H9 (cell line): ENCODE measurements around the gene EXO1. TPM values are rescaled to one million over a fixed set of nuclear protein-coding genes. Genes with fewer than 3 reads are reported as not detected.

Source experiments
- DNase-seq: peaks from one replicate; pipeline ENCODE4 v3.0.0-alpha.2; 2017
- H2AFZ ChIP-seq: one replicate; pipeline ENCODE4 v1.6.1; 2013; ENCODE audit warnings: mild to moderate bottlenecking, low read length, control low read depth, moderate library complexity
- H2AK5ac ChIP-seq: 2 replicates; pipeline ENCODE4 v1.6.1; 2013; ENCODE audit warnings: low read length, control low read depth, mixed read lengths; ENCODE audit not compliant: insufficient read length
- H2BK120ac ChIP-seq: one replicate; pipeline ENCODE4 v1.6.1; 2013; ENCODE audit warnings: low read depth, mild to moderate bottlenecking, low read length, control low read depth, inconsistent platforms; ENCODE audit not compliant: poor library complexity, severe bottlenecking
- H2BK12ac ChIP-seq: 2 replicates; pipeline ENCODE4 v1.6.1; 2013; ENCODE audit warnings: low read length, control low read depth, mixed read lengths, low read depth; ENCODE audit not compliant: insufficient read length
- H2BK15ac ChIP-seq: 2 replicates; pipeline ENCODE4 v1.6.1; 2013; ENCODE audit warnings: low read depth, low read length, control low read depth
- H2BK20ac ChIP-seq: one replicate; pipeline ENCODE4 v1.6.1; 2013; ENCODE audit warnings: low read depth, mild to moderate bottlenecking, low read length, control low read depth, inconsistent platforms; ENCODE audit not compliant: poor library complexity, severe bottlenecking
- H2BK5ac ChIP-seq: 2 replicates; pipeline ENCODE4 v1.6.1; 2013; ENCODE audit warnings: low read length, control low read depth, mixed read lengths; ENCODE audit not compliant: insufficient read length
- H3K14ac ChIP-seq: 2 replicates; pipeline ENCODE4 v1.6.1; 2013; ENCODE audit warnings: low read length, control low read depth; ENCODE audit not compliant: insufficient read depth
- H3K18ac ChIP-seq: 2 replicates; pipeline ENCODE4 v1.6.1; 2013; ENCODE audit warnings: low read depth, mild to moderate bottlenecking, mixed read lengths, low read length, control low read depth; ENCODE audit not compliant: insufficient read length
- H3K23ac ChIP-seq: 2 replicates; pipeline ENCODE4 v1.6.1; 2013; ENCODE audit warnings: low read length, control low read depth, mixed read lengths, low read depth; ENCODE audit not compliant: insufficient read length
- H3K23me2 ChIP-seq: 2 replicates; pipeline ENCODE4 v1.6.1; 2013; ENCODE audit warnings: low read depth, mild to moderate bottlenecking, mixed read lengths, low read length, control low read depth; ENCODE audit not compliant: insufficient read length, poor library complexity, severe bottlenecking
- H3K27ac ChIP-seq: 2 replicates; pipeline ENCODE4 v1.5.1; 2013; ENCODE audit warnings: low read length, control low read depth, mixed read lengths, low read depth; ENCODE audit not compliant: insufficient read length
- H3K27me3 ChIP-seq: 2 replicates; pipeline ENCODE4 v1.6.1; 2013; ENCODE audit warnings: low read length, control low read depth, inconsistent platforms; ENCODE audit not compliant: insufficient read depth
- H3K4ac ChIP-seq: 2 replicates; pipeline ENCODE4 v1.6.1; 2013; ENCODE audit warnings: low read depth, mild to moderate bottlenecking, control low read depth, inconsistent platforms, low read length, moderate library complexity
- H3K4me1 ChIP-seq: 2 replicates; pipeline ENCODE4 v1.6.1; 2013; ENCODE audit warnings: low read length, control low read depth, inconsistent platforms; ENCODE audit not compliant: insufficient read depth
- H3K4me2 ChIP-seq: 2 replicates; pipeline ENCODE4 v1.6.1; 2013; ENCODE audit warnings: low read length, control low read depth, mixed read lengths; ENCODE audit not compliant: insufficient read length, insufficient read depth
- H3K56ac ChIP-seq: 2 replicates; pipeline ENCODE4 v1.6.1; 2013; ENCODE audit warnings: low read depth, mild to moderate bottlenecking, mixed read lengths, low read length, control low read depth; ENCODE audit not compliant: insufficient read length
- H3K79me1 ChIP-seq: 2 replicates; pipeline ENCODE4 v1.6.1; 2013; ENCODE audit warnings: low read depth, mild to moderate bottlenecking, moderate library complexity, low read length, control low read depth, inconsistent platforms; ENCODE audit not compliant: insufficient read depth, poor library complexity, severe bottlenecking
- H3K79me2 ChIP-seq: 2 replicates; pipeline ENCODE4 v1.6.1; 2013; ENCODE audit warnings: low read length, control low read depth, inconsistent platforms; ENCODE audit not compliant: insufficient read depth
- H3K9ac ChIP-seq: 2 replicates; pipeline ENCODE4 v1.6.1; 2013; ENCODE audit warnings: low read length, control low read depth, mixed read lengths; ENCODE audit not compliant: insufficient read length; ENCODE audit errors: extremely low read depth
- H3K9me3 ChIP-seq: one replicate; pipeline ENCODE4 v1.6.1; 2013; ENCODE audit warnings: low read depth, low read length, inconsistent platforms; ENCODE audit not compliant: control insufficient read depth
- H3T11ph ChIP-seq: one replicate; pipeline ENCODE4 v1.6.1; 2013; ENCODE audit warnings: mild to moderate bottlenecking, low read length, control low read depth, inconsistent platforms
- H4K20me1 ChIP-seq: one replicate; pipeline ENCODE4 v1.6.1; 2013; ENCODE audit not compliant: control insufficient read depth, insufficient read length, insufficient read depth
- H4K5ac ChIP-seq: 2 replicates; pipeline ENCODE4 v1.6.1; 2013; ENCODE audit warnings: low read depth, mild to moderate bottlenecking, mixed read lengths, low read length, control low read depth; ENCODE audit not compliant: insufficient read length
- H4K8ac ChIP-seq: replicated peaks from 2 replicates; pipeline ENCODE4 v1.6.1; 2013; ENCODE audit warnings: low read length, control low read depth, mixed read lengths, low read depth; ENCODE audit not compliant: insufficient read length
- H4K91ac ChIP-seq: 2 replicates; pipeline ENCODE4 v1.6.1; 2013; ENCODE audit warnings: low read depth, mild to moderate bottlenecking, moderate library complexity, mixed read lengths, low read length, control low read depth; ENCODE audit not compliant: insufficient read length
- H3K27ac Mint-ChIP-seq, 3 experiments: 2 replicates in 2 of 3; 3 replicates in 1 of 3; pipeline ENCODE4 v1.8.0; 2020 to 2021; ENCODE audit warnings: mixed read lengths in 3 of 3, mild to moderate bottlenecking in 1 of 3, moderate library complexity in 1 of 3
- H3K27me3 Mint-ChIP-seq: 2 replicates; pipeline ENCODE4 v1.8.0; 2021; ENCODE audit warnings: low read depth, mild to moderate bottlenecking, moderate library complexity, mixed read lengths
- H3K36me3 Mint-ChIP-seq, 3 experiments: 2 replicates in 2 of 3; 3 replicates in 1 of 3; pipeline ENCODE4 v1.8.0; 2020 to 2021; ENCODE audit warnings: low read depth in 3 of 3, mixed read lengths in 3 of 3; ENCODE audit not compliant: insufficient read depth in 1 of 3
- H3K4me1 Mint-ChIP-seq, 2 experiments: 2 replicates each; pipeline ENCODE4 v1.8.0; 2020; ENCODE audit warnings: mixed read lengths in 2 of 2
- H3K4me3 Mint-ChIP-seq, 2 experiments: 2 replicates in 1 of 2; 3 replicates in 1 of 2; pipeline ENCODE4 v1.8.0; 2020 to 2021; ENCODE audit warnings: mild to moderate bottlenecking in 2 of 2, mixed read lengths in 2 of 2, moderate library complexity in 1 of 2
- H3K9me3 Mint-ChIP-seq, 2 experiments: 2 replicates in 1 of 2; 3 replicates in 1 of 2; pipeline ENCODE4 v1.8.0; 2020; ENCODE audit warnings: mild to moderate bottlenecking in 2 of 2, mixed read lengths in 2 of 2, moderate library complexity in 1 of 2
- WGBS: extraction: QIAGEN DNeasy Blood & Tissue Kit; methylation state at CpG from one replicate; pipeline ENCODE4 v1.1.7; 2013; ENCODE audit warnings: missing lambda C conversion rate, low lambda C conversion rate, mixed read lengths; ENCODE audit not compliant: insufficient read length; ENCODE audit errors: extremely low coverage; 5-methylcytosine and 5-hydroxymethylcytosine counted together
- total RNA-seq: library from RNA; stranded (reverse); gene quantifications from 2 replicates; pipeline ENCODE4 v1.2.1, GENCODE V29; 2021
- TF ChIP-seq, protein P1 (sequence below): fragments of 200-600 bp; sonication (generic); conservative IDR thresholded peaks from 3 replicates; pipeline ENCODE4 v1.8.0; 2021; ENCODE audit warnings: antibody characterized with exemption, mild to moderate bottlenecking

The EXO1 gene
- total RNA-seq, 1 experiment from 2014 or later, result 43.2 TPM

DNA sequence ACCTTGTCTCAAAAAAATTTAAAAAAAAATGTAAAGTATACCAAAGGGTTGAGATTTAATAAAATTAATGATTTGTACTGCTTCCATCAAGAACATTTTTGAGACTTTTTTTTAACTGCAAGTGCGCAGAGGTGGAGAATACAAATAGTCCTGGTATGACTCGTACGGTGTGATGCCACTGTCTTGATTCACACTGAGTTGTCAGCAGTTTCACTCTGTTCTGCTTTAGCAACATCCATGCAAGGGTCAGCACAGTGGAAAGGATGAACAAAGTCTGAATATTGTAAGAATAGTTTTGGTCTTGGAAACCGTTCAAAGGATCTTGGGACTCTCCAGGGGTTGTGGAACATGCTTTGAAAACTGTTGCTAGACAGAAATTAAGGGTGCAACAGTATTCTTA lies 40.2 kb downstream of the EXO1 start:
- H2AK5ac ChIP-seq, result no peak overlapping the region
- H3K9ac ChIP-seq, result no peak overlapping the region
- no peaks in the 10 kb centered on the region for H3K79me2 ChIP-seq
- H3T11ph ChIP-seq, result no peak overlapping the region
- H2AFZ ChIP-seq, result no peak overlapping the region
- Mint-ChIP-seq H3K27me3 (no peaks in the 10 kb centered on the region), H3K27ac (0 out of 7 replicates have a peak overlapping the region, but pooled peaks of 1 of the 3 experiments have one; percentile 61), H3K4me3 (no peak overlapping the region), H3K9me3 (no peaks in the 10 kb centered on the region), H3K4me1 (no peaks in the 10 kb centered on the region), H3K36me3 (peaks cover 13 to 54% (median 51%) of the 10 kb centered on the region in 3 experiments; a peak in 6 of 7 replicates)
- no peaks in the 10 kb centered on the region for H4K20me1 ChIP-seq
- H4K91ac ChIP-seq, result no peak overlapping the region
- H2BK12ac ChIP-seq, result no peak overlapping the region
- H3K18ac ChIP-seq, result no peak overlapping the region
- no peaks in the 10 kb centered on the region for H3K27me3 ChIP-seq
- no peak overlapping the region for H3K14ac ChIP-seq
- H2BK120ac ChIP-seq, result no peak overlapping the region
- no peak overlapping the region for H4K8ac ChIP-seq
- no peaks in the 10 kb centered on the region for H3K23me2 ChIP-seq
- no peak overlapping the region for H2BK20ac ChIP-seq
- no peak overlapping the region for H4K5ac ChIP-seq
- no peak for DNase-seq
- H3K4me2 ChIP-seq, result no peak overlapping the region
- no CpG with 5 or more reads among the region's 4 CpGs for WGBS
- no peak overlapping the region for H3K4ac ChIP-seq
- no peak overlapping the region for H2BK15ac ChIP-seq
- H3K23ac ChIP-seq, result no peak overlapping the region
- TF ChIP-seq, protein P1, sequence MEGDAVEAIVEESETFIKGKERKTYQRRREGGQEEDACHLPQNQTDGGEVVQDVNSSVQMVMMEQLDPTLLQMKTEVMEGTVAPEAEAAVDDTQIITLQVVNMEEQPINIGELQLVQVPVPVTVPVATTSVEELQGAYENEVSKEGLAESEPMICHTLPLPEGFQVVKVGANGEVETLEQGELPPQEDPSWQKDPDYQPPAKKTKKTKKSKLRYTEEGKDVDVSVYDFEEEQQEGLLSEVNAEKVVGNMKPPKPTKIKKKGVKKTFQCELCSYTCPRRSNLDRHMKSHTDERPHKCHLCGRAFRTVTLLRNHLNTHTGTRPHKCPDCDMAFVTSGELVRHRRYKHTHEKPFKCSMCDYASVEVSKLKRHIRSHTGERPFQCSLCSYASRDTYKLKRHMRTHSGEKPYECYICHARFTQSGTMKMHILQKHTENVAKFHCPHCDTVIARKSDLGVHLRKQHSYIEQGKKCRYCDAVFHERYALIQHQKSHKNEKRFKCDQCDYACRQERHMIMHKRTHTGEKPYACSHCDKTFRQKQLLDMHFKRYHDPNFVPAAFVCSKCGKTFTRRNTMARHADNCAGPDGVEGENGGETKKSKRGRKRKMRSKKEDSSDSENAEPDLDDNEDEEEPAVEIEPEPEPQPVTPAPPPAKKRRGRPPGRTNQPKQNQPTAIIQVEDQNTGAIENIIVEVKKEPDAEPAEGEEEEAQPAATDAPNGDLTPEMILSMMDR, result no peak
- no peak overlapping the region for H2BK5ac ChIP-seq
- H3K79me1 ChIP-seq, result no peaks in the 10 kb centered on the region
- H3K56ac ChIP-seq, result no peak overlapping the region
- no peaks in the 10 kb centered on the region for H3K9me3 ChIP-seq
- no peak overlapping the region for H3K27ac ChIP-seq
- no peaks in the 10 kb centered on the region for H3K4me1 ChIP-seq
